Measurements from ENCODE around the gene HPDL. TPM values are rescaled to one million over a fixed set of nuclear protein-coding genes. Genes with fewer than 3 reads are reported as not detected.

The HPDL gene
- total RNA-seq, 1 donor from 2014 or later: 8.0 TPM

- Mint-ChIP-seq H3K27ac (no peak overlapping the region), H3K36me3 (no peaks in the 10 kb centered on the region), H3K4me3 (no peak overlapping the region), H3K9me3 (no peaks in the 10 kb centered on the region), H3K27me3 (no peaks in the 10 kb centered on the region), H3K4me1 (ENCODE audit: unreplicated experiment) (no peaks in the 10 kb centered on the region)
- TF ChIP-seq CTCF (conservative IDR thresholded peaks at IDR 0.05): no peak
- no peak for DNase-seq (ENCODE audit: extremely low spot score, unreplicated experiment)
These were observed 12.4 kb upstream of the HPDL start for GRCh38 chr1:45314266-45314665.

GRCh38 chr1:45317166-45317565, 9.5 kb upstream of the HPDL start:
- DNase-seq (ENCODE audit: extremely low spot score, unreplicated experiment): no peak
- Mint-ChIP-seq H3K27ac (no peak overlapping the region), H3K4me1 (ENCODE audit: unreplicated experiment) (peaks cover 5% of the 10 kb centered on the region), H3K9me3 (no peaks in the 10 kb centered on the region), H3K4me3 (no peak overlapping the region), H3K27me3 (no peaks in the 10 kb centered on the region), H3K36me3 (no peaks in the 10 kb centered on the region)
- no peak for TF ChIP-seq CTCF (conservative IDR thresholded peaks at IDR 0.05)

- Mint-ChIP-seq H3K4me1 (ENCODE audit: unreplicated experiment) (peaks cover 5% of the 10 kb centered on the region), H3K27me3 (no peaks in the 10 kb centered on the region), H3K27ac (no peak overlapping the region), H3K9me3 (no peaks in the 10 kb centered on the region), H3K36me3 (no peaks in the 10 kb centered on the region), H3K4me3 (no peak overlapping the region)
- TF ChIP-seq CTCF (conservative IDR thresholded peaks at IDR 0.05): no peak
- DNase-seq (ENCODE audit: extremely low spot score, unreplicated experiment): no peak
These were observed 6.9 kb upstream of the HPDL start for GRCh38 chr1:45319761-45320160.

GRCh38 chr1:45321444-45321843, 5.3 kb upstream of the HPDL start:
- H3K9me3 Mint-ChIP-seq: no peaks in the 10 kb centered on the region
- no peak overlapping the region for H3K4me3 Mint-ChIP-seq
- H3K27me3 Mint-ChIP-seq: no peaks in the 10 kb centered on the region
- no peak for TF ChIP-seq CTCF (conservative IDR thresholded peaks at IDR 0.05)
- DNase-seq (ENCODE audit: extremely low spot score, unreplicated experiment): no peak
- H3K36me3 Mint-ChIP-seq: no peaks in the 10 kb centered on the region
- H3K27ac Mint-ChIP-seq: no peak overlapping the region
- H3K4me1 Mint-ChIP-seq (ENCODE audit: unreplicated experiment): peaks cover 12% of the 10 kb centered on the region

GRCh38 chr1:45322486-45323040, 4.1 kb upstream of the HPDL start:
- Mint-ChIP-seq H3K4me1 (ENCODE audit: unreplicated experiment) (peaks cover 12% of the 10 kb centered on the region), H3K4me3 (no peak overlapping the region), H3K27ac (no peak overlapping the region), H3K36me3 (no peaks in the 10 kb centered on the region), H3K27me3 (no peaks in the 10 kb centered on the region), H3K9me3 (no peaks in the 10 kb centered on the region)
- DNase-seq (ENCODE audit: extremely low spot score, unreplicated experiment): no peak
- no peak for TF ChIP-seq CTCF (conservative IDR thresholded peaks at IDR 0.05)
